Astrocyte of the hippocampus (primary cell): ENCODE results near the gene PRKAG1.

Experiments used
- DNase-seq: peaks from one replicate; pipeline ENCODE4 v3.0.0; 2011; ENCODE audit warnings: low read depth, low spot score

The PRKAG1 gene

GRCh38 chr12:48982397-48983080 is 36.0 kb downstream of the PRKAG1 start:
- no peak for DNase-seq

GRCh38 chr12:48981757-48982157 is 36.8 kb downstream of the PRKAG1 start:
- no peak for DNase-seq

GRCh38 chr12:48980953-48981756 is 37.4 kb downstream of the PRKAG1 start:
- no peak for DNase-seq

GRCh38 chr12:48980389-48980952 is 38.1 kb downstream of the PRKAG1 start:
- DNase-seq = no peak

GRCh38 chr12:48979602-48980388 is 38.8 kb downstream of the PRKAG1 start:
- no peak for DNase-seq

- no peak for DNase-seq
Measured at GRCh38 chr12:48978741-48979601, 39.6 kb downstream of the PRKAG1 start.

GRCh38 chr12:48978291-48978740 is 40.3 kb downstream of the PRKAG1 start, which contains the start of gene WNT1:
TSS of gene WNT1 (plus strand) at chr12:48978322. CDS start at chr12:48978651, 329 bp downstream.
- peak; percentile 41 for DNase-seq

GRCh38 chr12:48977290-48978281 is 41.0 kb downstream of the PRKAG1 start:
- peak; percentile 69 for DNase-seq

GRCh38 chr12:48973941-48974673 is 44.5 kb downstream of the PRKAG1 start:
- DNase-seq = peak; percentile 82

- peak; percentile 41 for DNase-seq
Measured at GRCh38 chr12:48973531-48973930, 45.0 kb downstream of the PRKAG1 start.

- DNase-seq = no peak
Measured at GRCh38 chr12:48972952-48973483, 45.6 kb downstream of the PRKAG1 start.

- DNase-seq = peak; percentile 65
Measured at GRCh38 chr12:48972213-48972951, 46.2 kb downstream of the PRKAG1 start.

- no peak for DNase-seq
Measured at GRCh38 chr12:48970702-48971334, 47.8 kb downstream of the PRKAG1 start.

- peak; percentile 52 for DNase-seq
Measured at GRCh38 chr12:48969833-48970701, 48.5 kb downstream of the PRKAG1 start.

GRCh38 chr12:48969160-48969771 is 49.3 kb downstream of the PRKAG1 start:
- no peak for DNase-seq

GRCh38 chr12:48968467-48968866 is 50.1 kb downstream of the PRKAG1 start:
- DNase-seq = no peak
